ENCODE results near the gene SMYD3. TPM values are rescaled to one million over a fixed set of nuclear protein-coding genes. Genes with fewer than 3 reads are reported as not detected.

Gene SMYD3
- total and polyA plus RNA-seq, 2 of the 13 experiments (the other 11 are each of a cell fraction or from before 2014, with no cell fraction given) = 27.7 to 35.8 TPM

- TF ChIP-seq NFAT5 (CRISPR knock-in tag; IDR thresholded peaks at IDR 0.05) (no peak), AGO1 (IDR thresholded peaks at IDR 0.05; ENCODE audit: low read depth, low read length, poor library complexity, severe bottlenecking) (no peak), SRF (IDR thresholded peaks at IDR 0.05; ENCODE audit: low read depth, low read length) (no peak), DNMT1 (CRISPR knock-in tag; IDR thresholded peaks at IDR 0.05) (no peak), TRIM24 (CRISPR knock-in tag; IDR thresholded peaks at IDR 0.05) (no peak), KLF16 (CRISPR knock-in tag; IDR thresholded peaks at IDR 0.05) (no peak), HOXA3 (CRISPR knock-in tag; IDR thresholded peaks at IDR 0.05) (peak; percentile 70), ZNF275 (CRISPR knock-in tag; IDR thresholded peaks at IDR 0.05; ENCODE audit: borderline replicate concordance) (no peak), PBX3 (CRISPR knock-in tag; IDR thresholded peaks at IDR 0.05; ENCODE audit: borderline replicate concordance) (no peak), SMAD3 (CRISPR knock-in tag; IDR thresholded peaks at IDR 0.05) (no peak), SRSF1 (optimal IDR thresholded peaks at IDR 0.05; ENCODE audit: low read depth, low read length) (no peak), ZNF724P (CRISPR knock-in tag; IDR thresholded peaks at IDR 0.05; ENCODE audit: borderline replicate concordance) (no peak), GZF1 (CRISPR knock-in tag; IDR thresholded peaks at IDR 0.05) (0 out of 2 replicates have a peak, but pooled peaks have one; percentile 22), YEATS2 (CRISPR knock-in tag; IDR thresholded peaks at IDR 0.05; ENCODE audit: borderline replicate concordance) (no peak), ZNF800 (CRISPR knock-in tag; IDR thresholded peaks at IDR 0.05) (no peak), ZNF567 (CRISPR knock-in tag; IDR thresholded peaks at IDR 0.05; ENCODE audit: borderline replicate concordance) (no peak)
Observed at GRCh38 chr1:246187834-246188372, 319.2 kb downstream of the SMYD3 start (continued).
